Colonic mucosa (tissue), 4 donors: ENCODE measurements around the gene LEMD1. TPM values are rescaled to one million over a fixed set of nuclear protein-coding genes. Genes with fewer than 3 reads are reported as not detected.

Experiments used
- DNase-seq: peaks from one replicate; pipeline ENCODE4 v3.0.0-alpha.2; 2020
- H3K27ac ChIP-seq: fragments of 200-600 bp; one replicate; pipeline ENCODE4 v1.8.0; 2021
- H3K27me3 ChIP-seq: fragments of 200-600 bp; one replicate; pipeline ENCODE4 v1.8.0; 2021
- H3K36me3 ChIP-seq: fragments of 200-600 bp; one replicate; pipeline ENCODE4 v1.8.0; 2021
- H3K4me1 ChIP-seq: fragments of 200-600 bp; one replicate; pipeline ENCODE4 v1.8.0; 2021; ENCODE audit warnings: mild to moderate bottlenecking
- H3K4me3 ChIP-seq: fragments of 200-600 bp; one replicate; pipeline ENCODE4 v1.8.0; 2021
- H3K9ac ChIP-seq, 2 donors: one replicate each; pipeline ENCODE4 v1.7.0; 2013; ENCODE audit warnings: control low read depth in 2 of 2, low read depth in 2 of 2, low read length in 2 of 2
- H3K9me3 ChIP-seq: fragments of 200-600 bp; one replicate; pipeline ENCODE4 v1.8.0; 2021
- CTCF ChIP-seq: fragments of 200-600 bp; IDR thresholded peaks from one replicate; pipeline ENCODE4 v1.8.0; 2022; ENCODE audit warnings: antibody characterized with exemption, mild to moderate bottlenecking
- intact Hi-C: fragments of 100-400 bp; cut with DNase I; formaldehyde crosslinking; loops from one replicate; pipeline ENCODE4 v1.14.1; 2022
- total RNA-seq, 2 donors: library from RNA; stranded (reverse); fragmentation: NEBNext Ultra II Directional in 1 of 2; extraction: Animal tissue kit (Norgen Biotek cat#: 25700) in 1 of 2; gene quantifications; one replicate each; pipeline ENCODE4 v1.2.1, GENCODE V29; 2021
- donor health status: healthy.
- donor health status: DM: no; HTN: no; CAD: no.
- donor health status: DM: no; HTN: no; CAD: no.

Gene LEMD1
- total RNA-seq, 2 donors from 2014 or later: 0.77 to 1.1 TPM

GRCh38 chr1:205353612-205354011 lies 68.2 kb downstream of the LEMD1 start:
- no peaks in the 10 kb centered on the region for H3K36me3 ChIP-seq

GRCh38 chr1:205353191-205353590 lies 68.7 kb downstream of the LEMD1 start:
- TF ChIP-seq CTCF: no peak
- intact Hi-C loops: loop anchor here (5.0 kb wide), 1 partner anchor 134 kb away; no protein-coding TSS in a partner anchor

More at GRCh38 chr1:205353612-205354011, 68.2 kb downstream of the LEMD1 start:
- DNase-seq: no peak
- intact Hi-C loops: loop anchor here (5.0 kb wide), 1 partner anchor 134 kb away; no protein-coding TSS in a partner anchor
- Histone ChIP-seq H3K4me3 (no peak overlapping the region), H3K27ac (no peak overlapping the region), H3K9me3 (no peaks in the 10 kb centered on the region), H3K9ac (no peak overlapping the region), H3K4me1 (no peaks in the 10 kb centered on the region), H3K27me3 (no peaks in the 10 kb centered on the region)
- TF ChIP-seq CTCF: no peak

GRCh38 chr1:205351984-205352713 lies 69.7 kb downstream of the LEMD1 start:
- no peak overlapping the region for H3K27ac ChIP-seq
- TF ChIP-seq CTCF: no peak
- intact Hi-C loops: loop anchor here (5.0 kb wide), 1 partner anchor 135 kb away; no protein-coding TSS in a partner anchor
- peak; percentile 75 for DNase-seq
- no peaks in the 10 kb centered on the region for H3K27me3 ChIP-seq
- no peak overlapping the region for H3K4me3 ChIP-seq
- H3K36me3 ChIP-seq: no peaks in the 10 kb centered on the region
- no peaks in the 10 kb centered on the region for H3K4me1 ChIP-seq
- H3K9me3 ChIP-seq: no peaks in the 10 kb centered on the region
- H3K9ac ChIP-seq: no peak overlapping the region

More at GRCh38 chr1:205353191-205353590, 68.7 kb downstream of the LEMD1 start:
- no peak overlapping the region for H3K4me3 ChIP-seq
- no peak for DNase-seq
- no peaks in the 10 kb centered on the region for H3K36me3 ChIP-seq
- no peaks in the 10 kb centered on the region for H3K9me3 ChIP-seq
- no peaks in the 10 kb centered on the region for H3K27me3 ChIP-seq
- no peak overlapping the region for H3K9ac ChIP-seq
- H3K4me1 ChIP-seq: no peaks in the 10 kb centered on the region
- H3K27ac ChIP-seq: no peak overlapping the region

- H3K36me3 ChIP-seq: no peaks in the 10 kb centered on the region
- no peak for TF ChIP-seq CTCF
- H3K4me3 ChIP-seq: no peak overlapping the region
- H3K4me1 ChIP-seq: no peaks in the 10 kb centered on the region
- no peak for DNase-seq
- peaks cover under 1% of the 10 kb centered on the region for H3K27me3 ChIP-seq
- intact Hi-C loops: loop anchor here (5.0 kb wide), 1 partner anchor 137 kb away; no protein-coding TSS in a partner anchor
- H3K9ac ChIP-seq: no peak overlapping the region
- H3K27ac ChIP-seq: no peak overlapping the region
- no peaks in the 10 kb centered on the region for H3K9me3 ChIP-seq
Observed at GRCh38 chr1:205350691-205351141, 71.1 kb downstream of the LEMD1 start.

GRCh38 chr1:205350124-205350523 lies 71.7 kb downstream of the LEMD1 start:
- H3K4me1 ChIP-seq: no peaks in the 10 kb centered on the region
- H3K4me3 ChIP-seq: no peak overlapping the region
- intact Hi-C loops: loop anchor here (5.0 kb wide), 1 partner anchor 137 kb away; no protein-coding TSS in a partner anchor
- TF ChIP-seq CTCF: no peak
- no peak overlapping the region for H3K9ac ChIP-seq
- H3K36me3 ChIP-seq: no peaks in the 10 kb centered on the region
- peaks cover 5% of the 10 kb centered on the region for H3K27me3 ChIP-seq
- DNase-seq: no peak
- no peak overlapping the region for H3K27ac ChIP-seq
- no peaks in the 10 kb centered on the region for H3K9me3 ChIP-seq
